ENCODE results near the gene SFT2D3. TPM values are rescaled to one million over a fixed set of nuclear protein-coding genes. Genes with fewer than 3 reads are reported as not detected.
"Not testable (repeated sequence)": the region's sequence is repeated elsewhere in the genome, so short reads cannot be mapped to it uniquely, and the experiment has no call there.

SFT2D3 gene
- total RNA-seq, 8 experiments from 2014 or later = 0.36 to 2.0 (median 1.0) TPM; not detected in 4

DNA sequence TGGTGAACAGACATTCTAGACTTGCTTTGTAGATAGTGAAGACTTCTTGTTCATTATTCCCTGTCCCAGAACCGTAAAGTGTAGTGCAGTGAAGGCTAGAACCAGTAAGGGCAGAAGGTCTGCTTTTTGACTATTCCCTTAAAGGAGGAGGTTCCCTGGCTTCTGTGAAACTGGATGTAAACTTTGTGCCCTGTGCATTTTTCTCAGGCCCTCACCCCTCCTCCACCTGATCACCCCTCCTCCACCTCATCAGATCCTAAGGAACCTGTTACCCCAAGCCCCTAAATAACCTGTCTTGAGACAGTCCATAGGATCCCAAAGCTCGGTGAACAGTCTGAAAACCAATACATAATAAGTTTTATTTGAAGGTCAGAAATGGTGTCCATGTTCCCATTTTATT is 33.7 kb downstream of the SFT2D3 start:
- Histone ChIP-seq H3K4me3 (no peak overlapping the region), H3K27ac (no peak overlapping the region), H3K4me1 (replicated peaks in 1 of 2) (no peaks in the 10 kb centered on the region)
- 60 to 100% (median 92%) methylated on average over 1 to 2 of the region's 2 CpGs for WGBS, 10 experiments
- no peak for ATAC-seq (replicated peaks in 6 of 8)
- in situ Hi-C loops (cut with MboI; ENCODE audit: low pct_unique_long_range_greater_than_20kb in 2 of 9, low sequenced_read_pairs in 9 of 9, unreplicated experiment in 9 of 9) = no loop called here

DNA sequence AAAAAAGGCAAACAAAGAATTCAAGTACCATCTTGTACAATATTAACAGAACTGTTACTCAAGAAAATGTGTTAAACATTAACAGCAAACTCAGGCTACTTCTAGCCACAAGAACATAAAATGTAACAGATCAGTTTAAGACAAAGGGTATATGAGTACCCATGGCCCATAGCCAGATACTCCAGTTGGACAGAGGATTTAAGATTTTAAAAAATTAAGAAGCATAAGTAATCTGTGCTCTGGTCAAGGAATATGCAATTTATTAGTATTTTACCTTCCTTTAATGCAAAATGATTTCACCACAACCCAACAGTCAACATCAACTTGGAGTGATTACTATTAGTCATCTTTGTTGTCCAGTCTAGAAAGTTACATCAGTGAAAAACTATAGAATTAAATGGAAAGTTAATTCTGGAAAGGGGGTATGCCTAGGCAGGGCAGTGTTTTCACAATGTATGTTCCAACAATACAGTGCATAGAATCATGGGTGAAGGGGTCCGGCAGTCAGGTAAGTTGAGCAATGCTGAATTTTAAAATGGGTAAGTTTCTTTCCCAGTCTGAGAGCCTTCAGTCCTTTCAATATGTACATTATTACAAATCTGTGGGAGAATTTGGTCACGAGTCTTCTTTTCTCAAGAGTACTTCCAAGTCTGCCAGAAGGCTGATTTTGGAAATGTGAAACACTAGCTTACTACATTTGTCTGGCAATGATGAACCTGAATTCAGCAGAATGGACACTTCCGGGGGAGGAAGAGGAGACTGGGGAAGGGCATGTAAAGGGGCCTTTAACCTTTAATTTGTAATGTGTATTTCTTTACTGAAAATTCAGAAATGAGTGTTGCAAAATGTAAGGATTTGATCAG is 34.5 kb downstream of the SFT2D3 start:
- Histone ChIP-seq H3K27ac (no peak overlapping the region), H3K4me1 (replicated peaks in 1 of 2) (no peaks in the 10 kb centered on the region), H3K4me3 (no peak overlapping the region)
- in situ Hi-C loops (cut with MboI; ENCODE audit: low pct_unique_long_range_greater_than_20kb in 2 of 9, low sequenced_read_pairs in 9 of 9, unreplicated experiment in 9 of 9) = no loop called here
- WGBS, 10 experiments = 29 to 100% (median 93%) methylated on average over 1 to 3 of the region's 3 CpGs; no CpG with 5 or more reads in 3 of the 10 experiments
- ATAC-seq (replicated peaks in 6 of 8) = peak in 3 of 8 experiments; percentile 20 to 65 (median 40)

DNA sequence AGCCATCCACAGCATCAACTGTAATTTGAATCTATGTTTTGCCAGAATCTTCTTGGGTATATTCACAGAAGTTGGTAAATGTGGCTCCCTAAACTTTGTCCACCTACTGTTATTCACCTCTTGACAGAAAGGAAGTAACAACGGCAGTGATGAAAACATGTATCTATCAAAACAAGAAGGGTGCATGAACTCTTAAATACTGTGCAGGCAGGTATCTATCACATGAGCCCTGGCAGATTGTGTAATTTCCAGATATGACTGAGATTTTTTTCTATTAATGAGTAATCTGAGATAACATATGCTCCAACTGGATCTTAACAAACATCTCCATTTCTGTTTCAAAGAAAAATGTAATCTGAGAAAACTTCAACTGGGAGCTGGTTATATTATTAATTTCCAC is 36.6 kb downstream of the SFT2D3 start:
- Histone ChIP-seq H3K4me3 (no peak overlapping the region), H3K27ac (no peak overlapping the region), H3K4me1 (replicated peaks in 1 of 2) (peaks cover 0 to 2% of the 10 kb centered on the region in 2 donors)
- in situ Hi-C loops (cut with MboI; ENCODE audit: low pct_unique_long_range_greater_than_20kb in 2 of 9, low sequenced_read_pairs in 9 of 9, unreplicated experiment in 9 of 9) = no loop called here
- WGBS, 10 experiments = 71 to 100% (median 88%) methylated on average over 1 of the region's 1 CpG; no CpG with 5 or more reads in 5 of the 10 experiments
- ATAC-seq (replicated peaks in 6 of 8) = no peak

DNA sequence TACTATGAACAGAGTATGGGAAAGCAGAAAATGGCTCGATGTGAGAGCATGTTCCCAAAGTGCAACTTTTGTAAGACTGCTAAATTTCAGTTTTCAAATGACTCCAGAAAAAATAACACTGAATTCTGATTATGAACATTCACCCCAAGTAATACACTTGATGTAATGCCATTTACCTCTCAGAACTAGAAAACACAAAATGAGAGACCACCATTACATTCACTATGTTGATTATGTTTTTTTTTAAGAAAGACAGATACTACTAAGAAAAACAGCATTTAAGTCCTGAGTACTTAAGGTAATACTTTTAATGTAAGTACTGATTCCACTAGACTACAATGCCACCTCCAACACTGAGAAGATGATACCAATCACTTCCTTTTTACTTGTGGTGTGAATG is 38.5 kb downstream of the SFT2D3 start:
- H3K27ac ChIP-seq = no peak overlapping the region
- peaks cover 0 to 2% of the 10 kb centered on the region in 2 donors for H3K4me1 ChIP-seq (replicated peaks in 1 of 2)
- WGBS, 10 experiments = 83 to 100% (median 100%) methylated on average over 1 of the region's 1 CpG; no CpG with 5 or more reads in 2 of the 10 experiments
- no peak overlapping the region for H3K4me3 ChIP-seq
- ATAC-seq (replicated peaks in 6 of 8) = no peak
- in situ Hi-C loops (cut with MboI; ENCODE audit: low pct_unique_long_range_greater_than_20kb in 2 of 9, low sequenced_read_pairs in 9 of 9, unreplicated experiment in 9 of 9) = no loop called here

DNA sequence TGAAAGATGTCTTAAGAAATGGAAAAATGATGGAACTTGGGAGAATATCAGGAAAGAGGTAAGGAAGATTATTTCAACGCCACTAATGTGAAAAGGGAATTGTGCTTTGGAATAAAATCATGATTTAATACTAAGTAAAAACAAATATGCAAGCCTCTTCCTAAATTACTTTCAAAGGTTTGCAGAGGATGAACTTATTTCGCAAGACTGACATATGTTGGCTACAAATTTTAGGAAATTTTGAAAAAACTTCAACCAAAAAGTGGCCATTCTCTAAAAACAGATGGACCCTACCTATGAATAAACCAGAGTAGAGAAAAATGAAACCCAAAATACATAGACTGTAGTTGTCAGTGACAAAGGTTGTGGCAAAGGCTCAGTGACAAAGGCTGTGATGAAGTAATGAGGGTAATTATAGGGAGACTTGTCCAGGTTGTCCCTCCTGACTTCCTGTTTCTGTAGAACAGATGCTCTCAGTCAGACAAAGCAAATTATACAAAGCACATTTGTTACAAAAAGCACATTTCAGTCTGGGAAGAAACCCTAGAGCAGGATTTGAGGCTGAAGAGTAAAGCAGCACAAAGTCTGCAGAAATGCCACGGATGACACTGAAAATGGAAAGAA is 39.5 kb downstream of the SFT2D3 start:
- in situ Hi-C loops (cut with MboI; ENCODE audit: low pct_unique_long_range_greater_than_20kb in 2 of 9, low sequenced_read_pairs in 9 of 9, unreplicated experiment in 9 of 9) = no loop called here

DNA sequence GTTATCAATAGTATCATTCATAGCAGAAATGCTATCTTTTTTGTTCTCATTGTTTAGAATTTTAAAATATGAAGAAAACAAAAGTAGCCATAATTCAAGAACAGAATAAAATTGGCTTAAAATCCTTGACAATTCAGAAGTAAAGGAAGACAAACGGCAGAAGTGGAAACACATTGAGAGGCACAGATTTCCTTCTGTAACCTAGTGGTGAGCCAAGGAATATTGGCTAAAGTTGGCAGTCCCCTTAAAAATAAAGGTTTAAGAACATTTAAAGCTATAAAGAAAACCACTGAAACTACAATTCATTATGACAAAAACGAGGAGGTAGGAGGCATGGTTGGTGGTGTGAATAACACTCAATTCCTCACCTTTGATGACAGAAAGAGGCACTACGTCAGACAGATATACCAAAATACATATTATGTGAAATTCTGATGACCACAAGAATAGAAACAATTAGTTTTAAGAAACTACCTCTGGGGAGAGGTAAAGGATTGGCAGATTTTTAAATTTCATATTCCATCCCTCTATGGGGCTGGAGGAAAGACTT is 42.3 kb downstream of the SFT2D3 start:
- ATAC-seq (replicated peaks in 6 of 8) = no peak
- Histone ChIP-seq H3K4me1 (replicated peaks in 1 of 2) (peaks cover 0 to 2% of the 10 kb centered on the region in 2 donors), H3K27ac (no peak overlapping the region), H3K4me3 (no peak overlapping the region)
- WGBS, 10 experiments = 50 to 100% (median 74%) methylated on average over 1 to 3 of the region's 3 CpGs
- in situ Hi-C loops (cut with MboI; ENCODE audit: low pct_unique_long_range_greater_than_20kb in 2 of 9, low sequenced_read_pairs in 9 of 9, unreplicated experiment in 9 of 9) = no loop called here

More for the DNA sequence above, 39.5 kb downstream of the SFT2D3 start:
- 84 to 100% (median 92%) methylated on average over 1 to 3 of the region's 3 CpGs for WGBS, 10 experiments
- ATAC-seq (replicated peaks in 6 of 8) = no peak
- Histone ChIP-seq H3K4me3 (no peak overlapping the region), H3K27ac (no peak overlapping the region), H3K4me1 (replicated peaks in 1 of 2) (peaks cover 0 to 2% of the 10 kb centered on the region in 2 donors)

DNA sequence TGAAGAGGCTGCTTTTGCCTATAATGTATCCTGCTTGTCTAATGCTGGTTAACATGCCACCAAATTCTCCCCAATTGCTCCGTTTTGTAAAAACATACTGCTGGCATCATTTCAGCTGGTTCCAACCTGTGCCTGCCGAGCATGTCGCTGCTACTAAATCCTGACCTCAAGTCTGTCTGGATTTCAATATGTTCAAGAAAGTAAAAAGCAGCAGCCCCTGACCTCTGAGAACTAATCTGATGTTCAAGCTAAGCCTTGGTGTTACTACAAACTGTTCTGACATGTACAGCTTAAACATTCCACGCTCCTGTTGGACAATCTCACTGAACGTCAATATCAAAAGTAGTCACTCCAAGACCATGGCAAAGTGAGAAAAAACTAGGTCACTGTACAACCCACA is 46.3 kb downstream of the SFT2D3 start:
- Histone ChIP-seq H3K4me1 (replicated peaks in 1 of 2) (no peaks in the 10 kb centered on the region), H3K4me3 (no peak overlapping the region), H3K27ac (no peak overlapping the region)
- WGBS, 10 experiments = 80 to 100% (median 98%) methylated on average over 1 to 5 of the region's 5 CpGs; no CpG with 5 or more reads in 1 of the 10 experiments
- no peak for ATAC-seq (replicated peaks in 6 of 8)
- in situ Hi-C loops (cut with MboI; ENCODE audit: low pct_unique_long_range_greater_than_20kb in 2 of 9, low sequenced_read_pairs in 9 of 9, unreplicated experiment in 9 of 9) = no loop called here

DNA sequence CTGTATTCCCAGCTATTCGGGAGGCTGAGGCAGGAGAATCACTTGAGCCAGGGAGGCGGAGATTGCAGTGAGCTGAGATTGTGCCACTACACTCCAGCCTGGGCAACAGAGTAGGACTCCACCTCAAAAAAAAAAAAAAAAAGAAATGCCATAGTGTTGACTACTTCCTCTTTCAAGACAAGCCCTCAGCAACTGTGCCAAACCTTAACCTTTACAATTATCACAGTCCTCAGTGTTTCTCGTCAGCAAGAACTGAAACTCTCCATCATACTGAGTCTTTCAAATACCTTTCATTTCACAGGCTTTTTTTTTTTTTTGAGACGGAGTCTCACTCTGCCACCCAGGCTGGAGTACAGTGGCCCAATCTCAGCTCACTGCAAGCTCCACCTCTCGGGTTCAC is 48.2 kb downstream of the SFT2D3 start:
- H3K4me1 ChIP-seq (replicated peaks in 1 of 2); H3K27ac ChIP-seq; in situ Hi-C loops (cut with MboI; ENCODE audit: low pct_unique_long_range_greater_than_20kb in 2 of 9, low sequenced_read_pairs in 9 of 9, unreplicated experiment in 9 of 9); H3K4me3 ChIP-seq; ATAC-seq (replicated peaks in 6 of 8): not testable (repeated sequence)
- WGBS, 10 experiments = 80 to 100% (median 92%) methylated on average over 2 to 3 of the region's 5 CpGs; no CpG with 5 or more reads in 3 of the 10 experiments

DNA sequence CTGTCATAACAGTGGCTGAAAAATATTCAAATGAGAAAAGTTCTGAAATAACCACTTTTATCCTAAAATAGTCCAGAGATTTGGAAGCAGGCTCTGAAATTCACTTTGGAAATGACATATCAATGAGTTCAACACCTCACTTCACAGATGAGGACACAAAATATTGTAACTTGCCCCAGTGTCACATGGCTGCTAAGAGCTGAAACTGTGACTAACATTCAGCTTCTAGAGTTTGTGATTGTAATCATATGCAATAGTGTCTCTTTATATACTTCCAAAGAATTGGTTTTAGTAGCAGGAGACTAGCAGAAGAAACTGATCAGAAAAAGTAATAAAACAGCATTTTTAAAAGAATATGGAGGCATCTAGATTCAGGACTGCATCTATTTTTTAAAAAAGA is 52.1 kb downstream of the SFT2D3 start:
- no peak for ATAC-seq (replicated peaks in 6 of 8)
- H3K4me1 ChIP-seq (replicated peaks in 1 of 2) = no peaks in the 10 kb centered on the region
- no peak overlapping the region for H3K4me3 ChIP-seq
- in situ Hi-C loops (cut with MboI; ENCODE audit: low pct_unique_long_range_greater_than_20kb in 2 of 9, low sequenced_read_pairs in 9 of 9, unreplicated experiment in 9 of 9) = no loop called here
- no peak overlapping the region for H3K27ac ChIP-seq

DNA sequence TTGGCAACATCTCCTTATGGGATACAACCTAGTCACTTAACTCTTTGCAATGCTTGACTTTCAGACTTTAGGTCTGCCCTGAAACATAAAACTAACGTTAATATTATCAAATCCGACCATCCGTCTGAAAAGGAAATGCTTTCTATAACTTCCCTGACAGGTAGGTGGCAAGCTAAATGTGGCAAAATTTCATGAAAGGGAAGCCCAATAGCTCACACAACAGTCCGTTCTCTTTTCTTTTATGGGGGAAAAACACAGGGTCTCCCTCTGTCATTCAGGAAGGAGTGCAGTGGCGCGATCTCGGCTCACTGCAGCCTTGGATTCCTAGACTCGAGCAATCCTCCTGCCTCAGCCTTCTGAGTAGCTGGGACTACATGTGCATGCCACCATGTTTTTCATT is 52.9 kb downstream of the SFT2D3 start:
- H3K4me3 ChIP-seq = no peak overlapping the region
- WGBS, 10 experiments = 78 to 100% (median 98%) methylated on average over 1 to 8 of the region's 8 CpGs; no CpG with 5 or more reads in 1 of the 10 experiments
- ATAC-seq (replicated peaks in 6 of 8) = no peak
- H3K27ac ChIP-seq = no peak overlapping the region
- in situ Hi-C loops (cut with MboI; ENCODE audit: low pct_unique_long_range_greater_than_20kb in 2 of 9, low sequenced_read_pairs in 9 of 9, unreplicated experiment in 9 of 9) = no loop called here
- H3K4me1 ChIP-seq (replicated peaks in 1 of 2) = no peaks in the 10 kb centered on the region

Other genes with a start within 250 kb of the SFT2D3 start
- 10 to 100 TPM; 40.1 to 56.7 (median 46.8) TPM for gene IWS1, start 175.0 kb upstream of the SFT2D3 start, total RNA-seq
- gene MYO7B, start 165.8 kb upstream of the SFT2D3 start, total RNA-seq = 1 to 10 TPM in 1 of 8 experiments, under 1 TPM in 5, not detected in 2; 0.08 to 1.1 (median 0.36) TPM
- 1 to 10 TPM in 2 of 8 experiments, under 1 TPM in 5, not detected in 1; 0.27 to 1.7 (median 0.45) TPM for gene GPR17, start 55.3 kb upstream of the SFT2D3 start, total RNA-seq
- 1 to 10 TPM in 5 of 8 experiments, under 1 TPM in 3; 0.22 to 9.3 (median 1.5) TPM for gene LIMS2, start 26.0 kb upstream of the SFT2D3 start, total RNA-seq
- gene WDR33, start 109.7 kb downstream of the SFT2D3 start, total RNA-seq = 10 to 100 TPM; 32.8 to 80.9 (median 49.2) TPM
- 10 to 100 TPM; 17.3 to 42.2 (median 23.2) TPM for gene POLR2D, start 156.7 kb downstream of the SFT2D3 start, total RNA-seq
- gene AMMECR1L, start 184.5 kb downstream of the SFT2D3 start, total RNA-seq = 10 to 100 TPM in 6 of 8 experiments, 1 to 10 TPM in 2; 9.5 to 23.5 (median 14.7) TPM

All from motor neuron (in vitro differentiated cells).